Measurements from ENCODE around the gene MVK. TPM values are rescaled to one million over a fixed set of nuclear protein-coding genes. Genes with fewer than 3 reads are reported as not detected.

MVK gene
- total and polyA plus RNA-seq, 2 of the 4 experiments (the other 2 are of a cell fraction), result 6.6 to 11.5 TPM

- no peaks in the 10 kb centered on the region for H3K36me3 ChIP-seq (ENCODE audit: control insufficient read depth, insufficient read depth, low read length)
- WGBS, 2 experiments (ENCODE audit: extremely low coverage in 2 of 2, insufficient read length in 1 of 2), result 57% methylated on average over 6 of the region's 14 CpGs; no CpG with 5 or more reads in 1 of the 2 experiments
- no peaks in the 10 kb centered on the region for H3K4me1 ChIP-seq (ENCODE audit: control insufficient read depth, insufficient read depth, low read length)
- no peak overlapping the region for H3K56ac ChIP-seq (ENCODE audit: extremely low read depth, insufficient read depth, low read length)
- no peak overlapping the region for H2AK5ac ChIP-seq (ENCODE audit: low read depth, low read length)
- no peak for TF ChIP-seq POLR2A (IDR thresholded peaks at IDR 0.05; ENCODE audit: low read depth, low read length)
- no peak for TF ChIP-seq CEBPB (IDR thresholded peaks at IDR 0.05; ENCODE audit: low read depth, low read length)
- TF ChIP-seq CHD1 (IDR thresholded peaks at IDR 0.05; ENCODE audit: low read depth, low read length), result no peak
- TF ChIP-seq FOS (IDR thresholded peaks at IDR 0.05; ENCODE audit: low read depth, low read length), result no peak
- no peak for TF ChIP-seq CTCF (conservative IDR thresholded peaks at IDR 0.05; ENCODE audit: low read depth, low read length)
- TF ChIP-seq SMC3 (IDR thresholded peaks at IDR 0.05; ENCODE audit: low read depth, low read length), result no peak
- TF ChIP-seq USF2 (IDR thresholded peaks at IDR 0.05; ENCODE audit: low read depth, low read length), result no peak
- TF ChIP-seq RFX5 (IDR thresholded peaks at IDR 0.05; ENCODE audit: low read depth, low read length), result no peak
- TF ChIP-seq RAD21 (IDR thresholded peaks at IDR 0.05; ENCODE audit: low read length), result no peak
- TF ChIP-seq MXI1 (IDR thresholded peaks at IDR 0.05; ENCODE audit: borderline replicate concordance, low read depth, low read length), result no peak
- TF ChIP-seq NFE2L2 (IDR thresholded peaks at IDR 0.05; ENCODE audit: low read depth, low read length), result no peak
- TF ChIP-seq RCOR1 (IDR thresholded peaks at IDR 0.05; ENCODE audit: insufficient replicate concordance, low read length), result no peak
- TF ChIP-seq MAZ (IDR thresholded peaks at IDR 0.05; ENCODE audit: borderline replicate concordance, low read depth, low read length), result no peak
- no peak for TF ChIP-seq BHLHE40 (IDR thresholded peaks at IDR 0.05; ENCODE audit: low read depth, low read length)
- no peak for TF ChIP-seq MAFK (IDR thresholded peaks at IDR 0.05; ENCODE audit: low read depth, low read length)
- no peaks in the 10 kb centered on the region for H3K9me1 ChIP-seq (ENCODE audit: insufficient read depth, low read length)
- H3K27ac ChIP-seq (ENCODE audit: insufficient read depth, low read length), result no peak overlapping the region
- intact Hi-C loops (cut with micrococcal nuclease), result no loop called here
- H3K23ac ChIP-seq (ENCODE audit: low read depth, low read length), result no peak overlapping the region
- H3K9me3 ChIP-seq (ENCODE audit: control insufficient read depth, insufficient read depth, low read length), result no peaks in the 10 kb centered on the region; the same call in 1 of the 2 replicates
- H4K5ac ChIP-seq (ENCODE audit: low read depth, low read length), result no peak overlapping the region
- H2BK15ac ChIP-seq (ENCODE audit: low read depth, low read length), result no peak overlapping the region
- no peak overlapping the region for H3K18ac ChIP-seq (ENCODE audit: low read depth, low read length)
- ChIA-PET POLR2A (ENCODE audit: unreplicated experiment) (no interaction called here), CTCF (interaction anchor here (1.1 kb wide), 1 partner anchor 18 kb away, joined by 3 read pairs; no protein-coding TSS in a partner anchor)
- no peak overlapping the region for H2BK20ac ChIP-seq (ENCODE audit: low read depth, low read length)
- H4K91ac ChIP-seq (ENCODE audit: insufficient read depth, low read depth, low read length), result no peak overlapping the region
- H4K20me1 ChIP-seq (ENCODE audit: insufficient read depth, low read length), result no peaks in the 10 kb centered on the region
- H3K14ac ChIP-seq (replicated peaks; ENCODE audit: low read depth, low read length), result no peak overlapping the region
- no peak overlapping the region for H3K4ac ChIP-seq (ENCODE audit: low read depth, low read length)
- DNase-seq (no peak), ATAC-seq (ENCODE audit: low read depth) (no peak)
- H3K79me1 ChIP-seq (ENCODE audit: low read depth in 1 of 2, low read length in 2 of 2), result no peaks in the 10 kb centered on the region
- dilution Hi-C loops (cut with HindIII; ENCODE audit: low sequenced_read_pairs, unreplicated experiment), result no loop called here
- H2BK120ac ChIP-seq (ENCODE audit: low read depth, low read length), result no peak overlapping the region
- H3K27me3 ChIP-seq (ENCODE audit: control insufficient read depth, insufficient read depth, low read length), result peaks cover 62% of the 10 kb centered on the region
- H2AFZ ChIP-seq (replicated peaks; ENCODE audit: low read length, poor library complexity), result no peak overlapping the region
- BruUV-seq (replicated peaks), result no TSS peak
- H3K9ac ChIP-seq (ENCODE audit: low read depth, low read length), result no peak overlapping the region
- no peak overlapping the region for H3K4me2 ChIP-seq (ENCODE audit: low read depth, low read length)
- H2AK9ac ChIP-seq (replicated peaks; ENCODE audit: low read depth, low read length, poor library complexity), result no peak overlapping the region
- no peak overlapping the region for H3K4me3 ChIP-seq (ENCODE audit: insufficient read depth, low read depth, low read length)
- H4K8ac ChIP-seq (ENCODE audit: low read depth in 2 of 2, low read length in 2 of 2), result no peak overlapping the region
- H2BK5ac ChIP-seq (ENCODE audit: low read depth, low read length, poor library complexity, severe bottlenecking), result no peak overlapping the region
- in situ Hi-C loops (cut with MboI; ENCODE audit: low sequenced_read_pairs), result no loop called here
These were observed 42.1 kb downstream of the MVK start for GRCh38 chr12:109615556-109616229.
